ENCODE results near the gene DNAL1. TPM values are rescaled to one million over a fixed set of nuclear protein-coding genes. Genes with fewer than 3 reads are reported as not detected.
A peak's percentile ranks its signal among the peaks of the same experiment; 100 is the strongest.

The DNAL1 gene
- total RNA-seq, 1 experiment from 2014 or later, result 14.3 TPM

- H3K27me3 Mint-ChIP-seq (ENCODE audit: low read depth), result peaks cover 4% of the 10 kb centered on the region
- H3K36me3 Mint-ChIP-seq, result no peaks in the 10 kb centered on the region
- CTCF ChIA-PET, result interaction anchor here (0.8 to 2.9 kb wide), 5 partner anchors 16 to 142 kb away, joined by 3 to 12 read pairs (median 3); no protein-coding TSS in a partner anchor
- DNase-seq (ENCODE audit: low spot score), result no peak
- H3K27ac Mint-ChIP-seq, result peak overlapping the region; percentile 97; the same call in 1 of the 2 replicates
- H3K4me3 Mint-ChIP-seq, result peak overlapping the region; percentile 90
- TF ChIP-seq ZNF263 (CRISPR knock-in tag; IDR thresholded peaks at IDR 0.05; ENCODE audit: low read depth), result 0 out of 2 replicates have a peak, but pooled peaks have one; percentile 17
- no peak for TF ChIP-seq JUN (CRISPR knock-in tag; IDR thresholded peaks at IDR 0.05)
- peak; percentile 62 for TF ChIP-seq ZNF121 (CRISPR knock-in tag; IDR thresholded peaks at IDR 0.05)
- TF ChIP-seq, protein P1, sequence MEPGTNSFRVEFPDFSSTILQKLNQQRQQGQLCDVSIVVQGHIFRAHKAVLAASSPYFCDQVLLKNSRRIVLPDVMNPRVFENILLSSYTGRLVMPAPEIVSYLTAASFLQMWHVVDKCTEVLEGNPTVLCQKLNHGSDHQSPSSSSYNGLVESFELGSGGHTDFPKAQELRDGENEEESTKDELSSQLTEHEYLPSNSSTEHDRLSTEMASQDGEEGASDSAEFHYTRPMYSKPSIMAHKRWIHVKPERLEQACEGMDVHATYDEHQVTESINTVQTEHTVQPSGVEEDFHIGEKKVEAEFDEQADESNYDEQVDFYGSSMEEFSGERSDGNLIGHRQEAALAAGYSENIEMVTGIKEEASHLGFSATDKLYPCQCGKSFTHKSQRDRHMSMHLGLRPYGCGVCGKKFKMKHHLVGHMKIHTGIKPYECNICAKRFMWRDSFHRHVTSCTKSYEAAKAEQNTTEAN (CRISPR knock-in tag; IDR thresholded peaks at IDR 0.05), result no peak
- no peak for TF ChIP-seq FOXJ3 (CRISPR knock-in tag; IDR thresholded peaks at IDR 0.05; ENCODE audit: borderline replicate concordance)
- TF ChIP-seq, protein P2, sequence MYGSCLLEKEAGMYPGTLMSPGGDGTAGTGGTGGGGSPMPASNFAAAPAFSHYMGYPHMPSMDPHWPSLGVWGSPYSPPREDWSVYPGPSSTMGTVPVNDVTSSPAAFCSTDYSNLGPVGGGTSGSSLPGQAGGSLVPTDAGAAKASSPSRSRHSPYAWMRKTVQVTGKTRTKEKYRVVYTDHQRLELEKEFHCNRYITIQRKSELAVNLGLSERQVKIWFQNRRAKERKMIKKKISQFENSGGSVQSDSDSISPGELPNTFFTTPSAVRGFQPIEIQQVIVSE (CRISPR knock-in tag; IDR thresholded peaks at IDR 0.05; ENCODE audit: borderline replicate concordance), result no peak
- TF ChIP-seq HMGA2 (CRISPR knock-in tag; IDR thresholded peaks at IDR 0.05), result no peak
- TF ChIP-seq RORB (CRISPR knock-in tag; IDR thresholded peaks at IDR 0.05), result no peak
- TF ChIP-seq ATF3 (CRISPR knock-in tag; conservative IDR thresholded peaks at IDR 0.05), result no peak
- no peak for TF ChIP-seq FOXP1 (CRISPR knock-in tag; IDR thresholded peaks at IDR 0.05; ENCODE audit: borderline replicate concordance)
- no peak for TF ChIP-seq SOX15 (CRISPR knock-in tag; IDR thresholded peaks at IDR 0.05)
- ATAC-seq, result peak; percentile 20
- H3K4me1 Mint-ChIP-seq, result peaks cover 28% of the 10 kb centered on the region
- POLR2A ChIA-PET, result interaction anchor here (1.3 to 1.9 kb wide), 5 partner anchors 47 to 222 kb away, joined by 3 to 4 read pairs (median 3); partner anchors contain the start of genes ACOT2, PTGR2 and RIOX1
- H3K9me3 Mint-ChIP-seq, result no peaks in the 10 kb centered on the region
Measured at GRCh38 chr14:73712540-73713180, 67.9 kb downstream of the DNAL1 start.

- ATAC-seq (no peak; the same call in 1 of the 2 replicates), DNase-seq (ENCODE audit: low spot score) (no peak)
- Mint-ChIP-seq H3K9me3 (no peaks in the 10 kb centered on the region), H3K27me3 (ENCODE audit: low read depth) (peaks cover 7% of the 10 kb centered on the region), H3K4me1 (peaks cover 34% of the 10 kb centered on the region), H3K4me3 (peak overlapping the region; percentile 90), H3K27ac (peak overlapping the region; percentile 97), H3K36me3 (no peaks in the 10 kb centered on the region)
- CTCF ChIA-PET, result interaction anchor here (0.6 to 2.9 kb wide), 5 partner anchors 15 to 176 kb away, joined by 3 to 12 read pairs (median 3); no protein-coding TSS in a partner anchor
- TF ChIP-seq PRDM15 (CRISPR knock-in tag; IDR thresholded peaks at IDR 0.05), result no peak
- no peak for TF ChIP-seq KAT7 (CRISPR knock-in tag; IDR thresholded peaks at IDR 0.05; ENCODE audit: borderline replicate concordance)
- TF ChIP-seq NR3C1 (CRISPR knock-in tag; conservative IDR thresholded peaks at IDR 0.05; ENCODE audit: low read depth), result no peak
- TF ChIP-seq NR1H2 (CRISPR knock-in tag; IDR thresholded peaks at IDR 0.05), result no peak
- TF ChIP-seq SMAD3 (CRISPR knock-in tag; IDR thresholded peaks at IDR 0.05; ENCODE audit: borderline replicate concordance), result no peak
- TF ChIP-seq, protein P1 (CRISPR knock-in tag; IDR thresholded peaks at IDR 0.05), result no peak
- TF ChIP-seq NFYB (CRISPR knock-in tag; conservative IDR thresholded peaks at IDR 0.05; ENCODE audit: low read depth), result no peak
- TF ChIP-seq JUN (CRISPR knock-in tag; IDR thresholded peaks at IDR 0.05), result no peak
- no peak for TF ChIP-seq ZNF121 (CRISPR knock-in tag; IDR thresholded peaks at IDR 0.05)
- no peak for TF ChIP-seq GTF2I (CRISPR knock-in tag; conservative IDR thresholded peaks at IDR 0.05)
- no peak for TF ChIP-seq ATF3 (CRISPR knock-in tag; conservative IDR thresholded peaks at IDR 0.05)
- POLR2A ChIA-PET, result interaction anchor here (1.3 to 1.9 kb wide), 5 partner anchors 46 to 223 kb away, joined by 3 to 4 read pairs (median 3); partner anchors contain the start of genes ACOT2 and RIOX1
Measured at GRCh38 chr14:73713206-73713802, 68.5 kb downstream of the DNAL1 start.
